Neural cell (in vitro differentiated cells): ENCODE measurements around the gene LRRC61. TPM values are rescaled to one million over a fixed set of nuclear protein-coding genes. Genes with fewer than 3 reads are reported as not detected.

Source experiments
- H2AFZ ChIP-seq: fragments of 200-600, 300-800 bp; sonication (generic), shearing (Covaris generic); 2 replicates; pipeline ENCODE4 v1.6.0; 2014; ENCODE audit warnings: low read depth, mild to moderate bottlenecking, antibody characterized with exemption, low read length, moderate library complexity
- H3F3A ChIP-seq: fragments of 200-600 bp; shearing (Covaris generic); 2 replicates; pipeline ENCODE4 v1.6.1; 2016; ENCODE audit warnings: mild to moderate bottlenecking, moderate library complexity, mixed read lengths, antibody characterized with exemption, low read length; ENCODE audit not compliant: insufficient read depth, poor library complexity, severe bottlenecking
- H3K27ac ChIP-seq: fragments of 200-600, 300-800 bp; sonication (generic), shearing (Covaris generic); 2 replicates; pipeline ENCODE4 v1.5.1; 2014; ENCODE audit warnings: mild to moderate bottlenecking, low read length, moderate library complexity
- H3K27me3 ChIP-seq: fragments of 300-800, 200-600 bp; sonication (generic), shearing (Covaris generic); 2 replicates; pipeline ENCODE4 v1.6.0; 2014; ENCODE audit warnings: mild to moderate bottlenecking, low read depth, low read length, moderate library complexity; ENCODE audit not compliant: insufficient read depth
- H3K36me3 ChIP-seq: fragments of 300-800, 200-600 bp; sonication (generic), shearing (Covaris generic); 2 replicates; pipeline ENCODE4 v1.5.1; 2014; ENCODE audit warnings: mild to moderate bottlenecking, antibody characterized with exemption, low read length, moderate library complexity; ENCODE audit not compliant: insufficient read depth
- H3K4me2 ChIP-seq: fragments of 300-800, 200-600 bp; sonication (generic), shearing (Covaris generic); 2 replicates; pipeline ENCODE4 v1.6.0; 2014; ENCODE audit warnings: mild to moderate bottlenecking, low read length
- H3K4me3 ChIP-seq: fragments of 300-800, 200-600 bp; sonication (generic), shearing (Covaris generic); 2 replicates; pipeline ENCODE4 v1.5.1; 2014; ENCODE audit warnings: mild to moderate bottlenecking, low read length, moderate library complexity
- H3K79me2 ChIP-seq: fragments of 200-600 bp; shearing (Covaris generic); replicated peaks from 2 replicates; pipeline ENCODE4 v1.6.0; 2014; ENCODE audit warnings: mild to moderate bottlenecking, low read length, moderate library complexity; ENCODE audit not compliant: insufficient read depth
- H3K9ac ChIP-seq: fragments of 300-800, 200-600 bp; sonication (generic), shearing (Covaris generic); 2 replicates; pipeline ENCODE4 v1.6.1; 2016; ENCODE audit warnings: mild to moderate bottlenecking, low read length, mixed read lengths
- H3K9me2 ChIP-seq: fragments of 200-600 bp; shearing (Covaris generic); 2 replicates; pipeline ENCODE4 v1.6.1; 2016; ENCODE audit warnings: mild to moderate bottlenecking, low read length, mixed read lengths; ENCODE audit not compliant: insufficient read depth
- H3K9me3 ChIP-seq: fragments of 200-600, 300-800 bp; sonication (generic), shearing (Covaris generic); 2 replicates; pipeline ENCODE4 v1.6.1; 2016; ENCODE audit warnings: mild to moderate bottlenecking, mixed run types, low read length, moderate library complexity, mixed read lengths
- H4K20me1 ChIP-seq: fragments of 200-600 bp; shearing (Covaris generic); 2 replicates; pipeline ENCODE4 v1.6.1; 2016; ENCODE audit warnings: mild to moderate bottlenecking, mixed run types; ENCODE audit not compliant: insufficient read depth
- CTCF ChIP-seq: fragments of 450-650 bp; IDR thresholded peaks from 2 replicates; pipeline ENCODE4 v1.5.1; 2014; ENCODE audit warnings: antibody characterized with exemption, mild to moderate bottlenecking, moderate library complexity; ENCODE audit not compliant: poor library complexity, severe bottlenecking
- EP300 ChIP-seq: fragments of 450-650 bp; conservative IDR thresholded peaks from 2 replicates; pipeline ENCODE4 v1.6.1; 2014; ENCODE audit warnings: antibody characterized with exemption, mild to moderate bottlenecking, moderate library complexity; ENCODE audit not compliant: poor library complexity, severe bottlenecking
- EZH2 ChIP-seq: fragments of 200-600, 300-800 bp; shearing (Covaris generic), sonication (generic); IDR thresholded peaks from 2 replicates; pipeline ENCODE4 v1.6.1; 2014; ENCODE audit warnings: antibody characterized with exemption, low read length, borderline replicate concordance, mild to moderate bottlenecking; ENCODE audit not compliant: insufficient read depth, poor library complexity, severe bottlenecking
- MXI1 ChIP-seq: fragments of 450-650 bp; conservative IDR thresholded peaks from 2 replicates; pipeline ENCODE4 v1.6.1; 2014; ENCODE audit warnings: antibody characterized with exemption, mild to moderate bottlenecking; ENCODE audit not compliant: poor library complexity, severe bottlenecking
- POLR2AphosphoS5 ChIP-seq: IDR thresholded peaks from 2 replicates; pipeline ENCODE4 v1.6.1; 2012
- RAD21 ChIP-seq: fragments of 450-650 bp; conservative IDR thresholded peaks from 2 replicates; pipeline ENCODE4 v1.6.1; 2014; ENCODE audit warnings: antibody characterized with exemption, mild to moderate bottlenecking, moderate library complexity
- REST ChIP-seq: IDR thresholded peaks from 2 replicates; pipeline ENCODE4 v1.6.1; 2012; ENCODE audit warnings: borderline replicate concordance
- SMC3 ChIP-seq: fragments of 450-650 bp; conservative IDR thresholded peaks from 2 replicates; pipeline ENCODE4 v1.6.1; 2014; ENCODE audit warnings: antibody characterized with exemption, mild to moderate bottlenecking, moderate library complexity; ENCODE audit not compliant: poor library complexity
- TAF1 ChIP-seq: IDR thresholded peaks from 2 replicates; pipeline ENCODE4 v1.6.1; 2012; ENCODE audit warnings: low read depth
- polyA plus RNA-seq: library from polyadenylated mRNA; depleted of rRNA; stranded (reverse); fragments of >200 nt; gene quantifications from 2 replicates; pipeline ENCODE4 v1.2.3, GENCODE V29; 2014

LRRC61 gene
- polyA plus RNA-seq, 1 donor from 2014 or later = 5.0 TPM

GRCh38 chr7:150363370-150363769 lies 40.2 kb downstream of the LRRC61 start:
- no peaks in the 10 kb centered on the region for H3K27me3 ChIP-seq
- H3K9ac ChIP-seq = no peak overlapping the region
- no peak overlapping the region for H3K4me2 ChIP-seq
- H3F3A ChIP-seq = no peaks in the 10 kb centered on the region
- no peak overlapping the region for H2AFZ ChIP-seq
- TF ChIP-seq REST (no peak), MXI1 (no peak), CTCF (no peak), SMC3 (no peak), EP300 (no peak), POLR2AphosphoS5 (no peak), TAF1 (no peak), EZH2 (no peak), RAD21 (no peak)
- H4K20me1 ChIP-seq = no peaks in the 10 kb centered on the region
- H3K9me2 ChIP-seq = no peaks in the 10 kb centered on the region
- no peaks in the 10 kb centered on the region for H3K9me3 ChIP-seq
- no peak overlapping the region for H3K27ac ChIP-seq
- no peak overlapping the region for H3K4me3 ChIP-seq
- H3K79me2 ChIP-seq = no peaks in the 10 kb centered on the region
- H3K36me3 ChIP-seq = no peaks in the 10 kb centered on the region

- Histone ChIP-seq H4K20me1 (no peaks in the 10 kb centered on the region), H3K9me3 (no peaks in the 10 kb centered on the region), H3K4me3 (no peak overlapping the region), H3K79me2 (no peaks in the 10 kb centered on the region), H3K27ac (no peak overlapping the region), H3K9ac (no peak overlapping the region), H3K36me3 (no peaks in the 10 kb centered on the region), H3F3A (no peaks in the 10 kb centered on the region), H3K27me3 (no peaks in the 10 kb centered on the region), H2AFZ (no peak overlapping the region), H3K4me2 (no peak overlapping the region), H3K9me2 (no peaks in the 10 kb centered on the region)
- TF ChIP-seq EP300 (no peak), REST (no peak), TAF1 (no peak), CTCF (no peak), SMC3 (no peak), RAD21 (no peak), EZH2 (no peak), MXI1 (no peak), POLR2AphosphoS5 (no peak)
Observed at GRCh38 chr7:150363872-150364271, 40.7 kb downstream of the LRRC61 start.
